GM18507 (cell line): ENCODE results near the gene TMEM52.
"Not testable (repeated sequence)": the region's sequence is repeated elsewhere in the genome, so short reads cannot be mapped to it uniquely, and the experiment has no call there.

ENCODE experiments used
- DNase-seq: peaks from one replicate; pipeline ENCODE4 v3.0.0; 2011; ENCODE audit warnings: low read depth; ENCODE audit not compliant: insufficient read length; ENCODE audit errors: extremely low spot score
- FAIRE-seq: peaks from 2 replicates; lab custom pipeline; 2011; peaks lifted over from hg19 to GRCh38; lab: Jason Lieb, UNC

TMEM52 gene

GRCh38 chr1:1899967-1900327, 19.1 kb downstream of the TMEM52 start:
- DNase-seq (no peak), FAIRE-seq (no peak)

GRCh38 chr1:1899266-1899966, 19.7 kb downstream of the TMEM52 start:
- no peak for FAIRE-seq
- DNase-seq: no peak

GRCh38 chr1:1898246-1898933, 20.7 kb downstream of the TMEM52 start:
- no peak for FAIRE-seq
- DNase-seq: no peak

- DNase-seq (no peak), FAIRE-seq (no peak)
Measured at GRCh38 chr1:1895456-1896336, 23.4 kb downstream of the TMEM52 start.

GRCh38 chr1:1895060-1895418, 24.0 kb downstream of the TMEM52 start:
- no peak for DNase-seq
- no peak for FAIRE-seq

- FAIRE-seq (no peak), DNase-seq (no peak)
Measured at GRCh38 chr1:1894354-1895059, 24.6 kb downstream of the TMEM52 start.

- FAIRE-seq: no peak
- no peak for DNase-seq
Measured at GRCh38 chr1:1893997-1894353, 25.1 kb downstream of the TMEM52 start.

- FAIRE-seq (no peak), DNase-seq (no peak)
Measured at GRCh38 chr1:1893291-1893985, 25.6 kb downstream of the TMEM52 start.

- DNase-seq (no peak), FAIRE-seq (no peak)
Measured at GRCh38 chr1:1892763-1893120, 26.3 kb downstream of the TMEM52 start.

- FAIRE-seq (no peak), DNase-seq (no peak)
Measured at GRCh38 chr1:1892079-1892762, 26.9 kb downstream of the TMEM52 start.

GRCh38 chr1:1891349-1892078, 27.6 kb downstream of the TMEM52 start:
- FAIRE-seq (peak; percentile 56), DNase-seq (peak; percentile 36)

- peak; percentile 96 for DNase-seq
- FAIRE-seq: peak; percentile 95
Measured at GRCh38 chr1:1890506-1891348, 28.4 kb downstream of the TMEM52 start, which contains the start of gene GNB1. Gene GNB1, minus strand, starts transcription at chr1:1891087. Its CDS starts 65,634 bp downstream, at chr1:1825453.

- FAIRE-seq (peak; percentile 49), DNase-seq (peak; percentile 45)
Measured at GRCh38 chr1:1889847-1890505, 29.1 kb downstream of the TMEM52 start.

GRCh38 chr1:1889090-1889750, 29.9 kb downstream of the TMEM52 start:
- FAIRE-seq (no peak), DNase-seq (no peak)

- not testable (repeated sequence) for DNase-seq, FAIRE-seq
Measured at GRCh38 chr1:1883890-1884289, 35.2 kb downstream of the TMEM52 start.
